ENCODE data around the gene ATP2B3.

- TF ChIP-seq CTCF (IDR thresholded peaks at IDR 0.05) (no peak), POLR2A (IDR thresholded peaks at IDR 0.05) (no peak), EP300 (IDR thresholded peaks at IDR 0.05) (no peak)
Observed at GRCh38 chrX:153568451-153569011, 51.1 kb downstream of the ATP2B3 start.

All from upper lobe of left lung (tissue), 4 donors.